ENCODE measurements around the gene HDGFL2.
A peak's percentile ranks its signal among the peaks of the same experiment; 100 is the strongest.

Gene HDGFL2

GRCh38 chr19:4434391-4434790 is 37.7 kb upstream of the HDGFL2 start:
- Histone ChIP-seq H3K9me3 (ENCODE audit: insufficient read depth, low read depth, low read length) (no peaks in the 10 kb centered on the region), H3K36me3 (ENCODE audit: insufficient read depth, low read length) (peaks cover 93% of the 10 kb centered on the region)
- WGBS: 96% methylated on average over 9 of the region's 9 CpGs

GRCh38 chr19:4436231-4436630 is 35.9 kb upstream of the HDGFL2 start:
- Histone ChIP-seq H3K4me3 (ENCODE audit: low read length) (no peak overlapping the region), H3K27ac (ENCODE audit: low read depth, low read length) (no peak overlapping the region), H3K36me3 (ENCODE audit: insufficient read depth, low read length) (peaks cover 93% of the 10 kb centered on the region), H3K4me1 (ENCODE audit: insufficient read depth, low read length) (no peaks in the 10 kb centered on the region), H3K9me3 (ENCODE audit: insufficient read depth, low read depth, low read length) (no peaks in the 10 kb centered on the region), H3K9ac (ENCODE audit: low read depth, low read length) (no peak overlapping the region), H3K27me3 (ENCODE audit: insufficient read depth, low read length) (no peaks in the 10 kb centered on the region)
- WGBS: 96% methylated on average over 7 of the region's 7 CpGs

More at GRCh38 chr19:4434391-4434790, 37.7 kb upstream of the HDGFL2 start:
- Histone ChIP-seq H3K9ac (ENCODE audit: low read depth, low read length) (no peak overlapping the region), H3K4me1 (ENCODE audit: insufficient read depth, low read length) (no peaks in the 10 kb centered on the region), H3K4me3 (ENCODE audit: low read length) (no peak overlapping the region), H3K27me3 (ENCODE audit: insufficient read depth, low read length) (no peaks in the 10 kb centered on the region), H3K27ac (ENCODE audit: low read depth, low read length) (no peak overlapping the region)

GRCh38 chr19:4437103-4437502 is 35.0 kb upstream of the HDGFL2 start:
- H3K27ac ChIP-seq (ENCODE audit: low read depth, low read length): no peak overlapping the region
- H3K9me3 ChIP-seq (ENCODE audit: insufficient read depth, low read depth, low read length): no peaks in the 10 kb centered on the region
- H3K9ac ChIP-seq (ENCODE audit: low read depth, low read length): no peak overlapping the region
- H3K27me3 ChIP-seq (ENCODE audit: insufficient read depth, low read length): no peaks in the 10 kb centered on the region
- H3K36me3 ChIP-seq (ENCODE audit: insufficient read depth, low read length): peaks cover 90% of the 10 kb centered on the region
- H3K4me3 ChIP-seq (ENCODE audit: low read length): no peak overlapping the region
- WGBS: 96% methylated on average over 10 of the region's 10 CpGs
- no peaks in the 10 kb centered on the region for H3K4me1 ChIP-seq (ENCODE audit: insufficient read depth, low read length)

- no peak overlapping the region for H3K27ac ChIP-seq (ENCODE audit: low read depth, low read length)
- H3K9me3 ChIP-seq (ENCODE audit: insufficient read depth, low read depth, low read length): no peaks in the 10 kb centered on the region
- no peaks in the 10 kb centered on the region for H3K27me3 ChIP-seq (ENCODE audit: insufficient read depth, low read length)
- no peak overlapping the region for H3K9ac ChIP-seq (ENCODE audit: low read depth, low read length)
- no peak overlapping the region for H3K4me3 ChIP-seq (ENCODE audit: low read length)
- 95% methylated on average over 12 of the region's 12 CpGs for WGBS
- H3K4me1 ChIP-seq (ENCODE audit: insufficient read depth, low read length): no peaks in the 10 kb centered on the region
- peaks cover 87% of the 10 kb centered on the region for H3K36me3 ChIP-seq (ENCODE audit: insufficient read depth, low read length)
These were observed 32.9 kb upstream of the HDGFL2 start for GRCh38 chr19:4439243-4439642.

GRCh38 chr19:4441994-4442818 is 29.9 kb upstream of the HDGFL2 start:
- no peak overlapping the region for H3K4me3 ChIP-seq (ENCODE audit: low read length)
- H3K9me3 ChIP-seq (ENCODE audit: insufficient read depth, low read depth, low read length): no peaks in the 10 kb centered on the region
- peaks cover 77% of the 10 kb centered on the region for H3K36me3 ChIP-seq (ENCODE audit: insufficient read depth, low read length)
- 91% methylated on average over 22 of the region's 22 CpGs for WGBS
- no peaks in the 10 kb centered on the region for H3K27me3 ChIP-seq (ENCODE audit: insufficient read depth, low read length)
- no peak overlapping the region for H3K9ac ChIP-seq (ENCODE audit: low read depth, low read length)
- H3K4me1 ChIP-seq (ENCODE audit: insufficient read depth, low read length): no peaks in the 10 kb centered on the region
- 0 out of 2 replicates have a peak overlapping the region, but pooled peaks have one; percentile 35 for H3K27ac ChIP-seq (ENCODE audit: low read depth, low read length)

GRCh38 chr19:4442819-4443146 is 29.3 kb upstream of the HDGFL2 start:
- H3K9me3 ChIP-seq (ENCODE audit: insufficient read depth, low read depth, low read length): no peaks in the 10 kb centered on the region
- H3K4me3 ChIP-seq (ENCODE audit: low read length): no peak overlapping the region
- peaks cover 80% of the 10 kb centered on the region for H3K36me3 ChIP-seq (ENCODE audit: insufficient read depth, low read length)
- WGBS: 90% methylated on average over 10 of the region's 10 CpGs
- no peaks in the 10 kb centered on the region for H3K4me1 ChIP-seq (ENCODE audit: insufficient read depth, low read length)
- H3K9ac ChIP-seq (ENCODE audit: low read depth, low read length): no peak overlapping the region
- H3K27me3 ChIP-seq (ENCODE audit: insufficient read depth, low read length): no peaks in the 10 kb centered on the region
- H3K27ac ChIP-seq (ENCODE audit: low read depth, low read length): no peak overlapping the region

GRCh38 chr19:4443188-4443587 is 28.9 kb upstream of the HDGFL2 start:
- peaks cover 79% of the 10 kb centered on the region for H3K36me3 ChIP-seq (ENCODE audit: insufficient read depth, low read length)
- no peaks in the 10 kb centered on the region for H3K27me3 ChIP-seq (ENCODE audit: insufficient read depth, low read length)
- H3K9ac ChIP-seq (ENCODE audit: low read depth, low read length): no peak overlapping the region
- H3K9me3 ChIP-seq (ENCODE audit: insufficient read depth, low read depth, low read length): no peaks in the 10 kb centered on the region
- no peak overlapping the region for H3K27ac ChIP-seq (ENCODE audit: low read depth, low read length)
- H3K4me1 ChIP-seq (ENCODE audit: insufficient read depth, low read length): no peaks in the 10 kb centered on the region
- no peak overlapping the region for H3K4me3 ChIP-seq (ENCODE audit: low read length)
- 95% methylated on average over 15 of the region's 15 CpGs for WGBS

- WGBS: 91% methylated on average over 20 of the region's 20 CpGs
These were observed 27.9 kb upstream of the HDGFL2 start for GRCh38 chr19:4443966-4444764.

GRCh38 chr19:4444765-4445741 is 27.0 kb upstream of the HDGFL2 start:
- no peak overlapping the region for H3K9ac ChIP-seq (ENCODE audit: low read depth, low read length)
- H3K36me3 ChIP-seq (ENCODE audit: insufficient read depth, low read length): peaks cover 78% of the 10 kb centered on the region
- H3K27ac ChIP-seq (ENCODE audit: low read depth, low read length): no peak overlapping the region
- WGBS: 92% methylated on average over 36 of the region's 36 CpGs
- H3K9me3 ChIP-seq (ENCODE audit: insufficient read depth, low read depth, low read length): no peaks in the 10 kb centered on the region
- no peak overlapping the region for H3K4me3 ChIP-seq (ENCODE audit: low read length)
- no peaks in the 10 kb centered on the region for H3K4me1 ChIP-seq (ENCODE audit: insufficient read depth, low read length)
- H3K27me3 ChIP-seq (ENCODE audit: insufficient read depth, low read length): no peaks in the 10 kb centered on the region

More at GRCh38 chr19:4443966-4444764, 27.9 kb upstream of the HDGFL2 start:
- H3K36me3 ChIP-seq (ENCODE audit: insufficient read depth, low read length): peaks cover 81% of the 10 kb centered on the region
- H3K27ac ChIP-seq (ENCODE audit: low read depth, low read length): no peak overlapping the region
- H3K9me3 ChIP-seq (ENCODE audit: insufficient read depth, low read depth, low read length): no peaks in the 10 kb centered on the region
- no peaks in the 10 kb centered on the region for H3K27me3 ChIP-seq (ENCODE audit: insufficient read depth, low read length)
- H3K4me3 ChIP-seq (ENCODE audit: low read length): no peak overlapping the region
- H3K4me1 ChIP-seq (ENCODE audit: insufficient read depth, low read length): no peaks in the 10 kb centered on the region
- no peak overlapping the region for H3K9ac ChIP-seq (ENCODE audit: low read depth, low read length)

- no peaks in the 10 kb centered on the region for H3K27me3 ChIP-seq (ENCODE audit: insufficient read depth, low read length)
- H3K9ac ChIP-seq (ENCODE audit: low read depth, low read length): no peak overlapping the region
- H3K27ac ChIP-seq (ENCODE audit: low read depth, low read length): peak overlapping the region; percentile 25; the same call in 1 of the 2 replicates
- H3K4me1 ChIP-seq (ENCODE audit: insufficient read depth, low read length): no peaks in the 10 kb centered on the region
- no peaks in the 10 kb centered on the region for H3K9me3 ChIP-seq (ENCODE audit: insufficient read depth, low read depth, low read length)
- 95% methylated on average over 58 of the region's 58 CpGs for WGBS
- peaks cover 67% of the 10 kb centered on the region for H3K36me3 ChIP-seq (ENCODE audit: insufficient read depth, low read length)
- no peak overlapping the region for H3K4me3 ChIP-seq (ENCODE audit: low read length)
These were observed 26.0 kb upstream of the HDGFL2 start for GRCh38 chr19:4445963-4446703.
